WTC11 (cell line): ENCODE results near the gene C17orf113.
"Not testable (repeated sequence)": the region's sequence is repeated elsewhere in the genome, so short reads cannot be mapped to it uniquely, and the experiment has no call there.

Experiments
- FOXP1 ChIP-seq: sonication (generic); formaldehyde crosslinking; IDR thresholded peaks from 2 replicates; pipeline ENCODE4 v1.8.0; 2022; ENCODE audit warnings: missing genetic modification reagents, mild to moderate bottlenecking, moderate library complexity, borderline replicate concordance
- TF ChIP-seq, protein P1 (sequence below): fragments of 200-600 bp; IDR thresholded peaks from 2 replicates; pipeline ENCODE4 v1.8.0; 2022; ENCODE audit warnings: antibody characterized with exemption
- TF ChIP-seq, protein P2 (sequence below): sonication (generic); formaldehyde crosslinking; conservative IDR thresholded peaks from 2 replicates; pipeline ENCODE4 v1.8.1; 2022; ENCODE audit warnings: mild to moderate bottlenecking, missing genetic modification reagents

DNA sequence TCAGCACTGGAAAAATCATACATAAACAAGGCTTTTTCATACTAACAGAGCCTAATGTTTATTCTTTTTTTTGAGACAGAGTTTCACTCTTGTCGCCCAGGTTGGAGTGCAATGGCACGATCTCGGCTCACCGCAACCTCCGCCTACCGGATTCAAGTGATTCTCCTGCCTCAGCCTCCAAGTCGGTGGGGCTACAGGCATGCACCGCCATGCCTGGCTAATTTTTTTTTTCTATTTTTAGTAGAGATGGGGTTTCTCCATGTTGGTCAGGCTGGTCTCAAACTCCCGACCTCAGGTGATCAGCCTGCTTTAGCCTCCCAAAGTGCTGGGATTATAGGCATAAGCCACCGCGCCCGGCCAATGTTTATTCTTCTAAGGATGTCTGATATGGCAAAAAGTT is 36.7 kb downstream of the C17orf113 start:
- TF ChIP-seq, protein P1, sequence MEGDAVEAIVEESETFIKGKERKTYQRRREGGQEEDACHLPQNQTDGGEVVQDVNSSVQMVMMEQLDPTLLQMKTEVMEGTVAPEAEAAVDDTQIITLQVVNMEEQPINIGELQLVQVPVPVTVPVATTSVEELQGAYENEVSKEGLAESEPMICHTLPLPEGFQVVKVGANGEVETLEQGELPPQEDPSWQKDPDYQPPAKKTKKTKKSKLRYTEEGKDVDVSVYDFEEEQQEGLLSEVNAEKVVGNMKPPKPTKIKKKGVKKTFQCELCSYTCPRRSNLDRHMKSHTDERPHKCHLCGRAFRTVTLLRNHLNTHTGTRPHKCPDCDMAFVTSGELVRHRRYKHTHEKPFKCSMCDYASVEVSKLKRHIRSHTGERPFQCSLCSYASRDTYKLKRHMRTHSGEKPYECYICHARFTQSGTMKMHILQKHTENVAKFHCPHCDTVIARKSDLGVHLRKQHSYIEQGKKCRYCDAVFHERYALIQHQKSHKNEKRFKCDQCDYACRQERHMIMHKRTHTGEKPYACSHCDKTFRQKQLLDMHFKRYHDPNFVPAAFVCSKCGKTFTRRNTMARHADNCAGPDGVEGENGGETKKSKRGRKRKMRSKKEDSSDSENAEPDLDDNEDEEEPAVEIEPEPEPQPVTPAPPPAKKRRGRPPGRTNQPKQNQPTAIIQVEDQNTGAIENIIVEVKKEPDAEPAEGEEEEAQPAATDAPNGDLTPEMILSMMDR: not testable (repeated sequence)
- not testable (repeated sequence) for TF ChIP-seq FOXP1 (CRISPR knock-in tag)
- TF ChIP-seq, protein P2, sequence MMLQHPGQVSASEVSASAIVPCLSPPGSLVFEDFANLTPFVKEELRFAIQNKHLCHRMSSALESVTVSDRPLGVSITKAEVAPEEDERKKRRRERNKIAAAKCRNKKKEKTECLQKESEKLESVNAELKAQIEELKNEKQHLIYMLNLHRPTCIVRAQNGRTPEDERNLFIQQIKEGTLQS (CRISPR knock-in tag): not testable (repeated sequence)
